Measurements from ENCODE around the gene BHMT2. TPM values are rescaled to one million over a fixed set of nuclear protein-coding genes. Genes with fewer than 3 reads are reported as not detected.

BHMT2 gene
- total and polyA plus RNA-seq, 2 experiments from 2014 or later: 1.7 to 1.9 TPM

- Histone ChIP-seq H3K4me2 (no peak overlapping the region), H3K4me3 (no peak overlapping the region), H3K79me2 (replicated peaks; ENCODE audit: insufficient read depth) (no peaks in the 10 kb centered on the region), H3K36me3 (ENCODE audit: insufficient read depth) (peaks cover under 1% of the 10 kb centered on the region; the same call in 1 of the 2 replicates), H4K20me1 (replicated peaks; ENCODE audit: insufficient read depth) (no peaks in the 10 kb centered on the region), H3K27me3 (ENCODE audit: insufficient read depth) (peaks cover 22% of the 10 kb centered on the region), H3F3A (replicated peaks; ENCODE audit: low read depth) (no peaks in the 10 kb centered on the region), H3K4me1 (ENCODE audit: insufficient read depth) (peaks cover 3% of the 10 kb centered on the region; the same call in 1 of the 2 replicates), H2AFZ (peak overlapping the region; percentile 74), H3K27ac (ENCODE audit: low read depth) (no peak overlapping the region), H3K9me2 (ENCODE audit: insufficient read depth) (no peaks in the 10 kb centered on the region)
- Mint-ChIP-seq H3K36me3 (ENCODE audit: low read depth) (no peaks in the 10 kb centered on the region), H3K9me3 (peaks cover 4% of the 10 kb centered on the region; the same call in 2 of the 3 replicates), H3K4me3 (no peak overlapping the region), H3K4me1 (no peaks in the 10 kb centered on the region; the same call in 2 of the 3 replicates), H3K27me3 (ENCODE audit: insufficient read depth, low read depth, poor library complexity) (peaks cover 17% of the 10 kb centered on the region), H3K27ac (no peak overlapping the region)
- ATAC-seq (no peak), DNase-seq (ENCODE audit: low spot score) (no peak)
- TF ChIP-seq CTCF (conservative IDR thresholded peaks at IDR 0.05; ENCODE audit: low read depth in 2 of 2): no peak
- TF ChIP-seq CREB1 (CRISPR knock-in tag; IDR thresholded peaks at IDR 0.05; ENCODE audit: low read depth): no peak
- TF ChIP-seq ETS1 (IDR thresholded peaks at IDR 0.05): no peak
- TF ChIP-seq EZH2phosphoT487 (IDR thresholded peaks at IDR 0.05; ENCODE audit: unreplicated experiment): no peak
- TF ChIP-seq, protein P1, sequence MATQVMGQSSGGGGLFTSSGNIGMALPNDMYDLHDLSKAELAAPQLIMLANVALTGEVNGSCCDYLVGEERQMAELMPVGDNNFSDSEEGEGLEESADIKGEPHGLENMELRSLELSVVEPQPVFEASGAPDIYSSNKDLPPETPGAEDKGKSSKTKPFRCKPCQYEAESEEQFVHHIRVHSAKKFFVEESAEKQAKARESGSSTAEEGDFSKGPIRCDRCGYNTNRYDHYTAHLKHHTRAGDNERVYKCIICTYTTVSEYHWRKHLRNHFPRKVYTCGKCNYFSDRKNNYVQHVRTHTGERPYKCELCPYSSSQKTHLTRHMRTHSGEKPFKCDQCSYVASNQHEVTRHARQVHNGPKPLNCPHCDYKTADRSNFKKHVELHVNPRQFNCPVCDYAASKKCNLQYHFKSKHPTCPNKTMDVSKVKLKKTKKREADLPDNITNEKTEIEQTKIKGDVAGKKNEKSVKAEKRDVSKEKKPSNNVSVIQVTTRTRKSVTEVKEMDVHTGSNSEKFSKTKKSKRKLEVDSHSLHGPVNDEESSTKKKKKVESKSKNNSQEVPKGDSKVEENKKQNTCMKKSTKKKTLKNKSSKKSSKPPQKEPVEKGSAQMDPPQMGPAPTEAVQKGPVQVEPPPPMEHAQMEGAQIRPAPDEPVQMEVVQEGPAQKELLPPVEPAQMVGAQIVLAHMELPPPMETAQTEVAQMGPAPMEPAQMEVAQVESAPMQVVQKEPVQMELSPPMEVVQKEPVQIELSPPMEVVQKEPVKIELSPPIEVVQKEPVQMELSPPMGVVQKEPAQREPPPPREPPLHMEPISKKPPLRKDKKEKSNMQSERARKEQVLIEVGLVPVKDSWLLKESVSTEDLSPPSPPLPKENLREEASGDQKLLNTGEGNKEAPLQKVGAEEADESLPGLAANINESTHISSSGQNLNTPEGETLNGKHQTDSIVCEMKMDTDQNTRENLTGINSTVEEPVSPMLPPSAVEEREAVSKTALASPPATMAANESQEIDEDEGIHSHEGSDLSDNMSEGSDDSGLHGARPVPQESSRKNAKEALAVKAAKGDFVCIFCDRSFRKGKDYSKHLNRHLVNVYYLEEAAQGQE (IDR thresholded peaks at IDR 0.05; ENCODE audit: unreplicated experiment): no peak
- no peak for TF ChIP-seq ZNF331 (CRISPR knock-in tag; IDR thresholded peaks at IDR 0.05; ENCODE audit: low read depth)
- no peak for TF ChIP-seq EZH2 (IDR thresholded peaks at IDR 0.05; ENCODE audit: low read depth, unreplicated experiment)
- TF ChIP-seq NANOG (IDR thresholded peaks at IDR 0.05; ENCODE audit: borderline replicate concordance): no peak
- TF ChIP-seq ZNF114 (CRISPR knock-in tag; IDR thresholded peaks at IDR 0.05): no peak
- TF ChIP-seq, protein P2, sequence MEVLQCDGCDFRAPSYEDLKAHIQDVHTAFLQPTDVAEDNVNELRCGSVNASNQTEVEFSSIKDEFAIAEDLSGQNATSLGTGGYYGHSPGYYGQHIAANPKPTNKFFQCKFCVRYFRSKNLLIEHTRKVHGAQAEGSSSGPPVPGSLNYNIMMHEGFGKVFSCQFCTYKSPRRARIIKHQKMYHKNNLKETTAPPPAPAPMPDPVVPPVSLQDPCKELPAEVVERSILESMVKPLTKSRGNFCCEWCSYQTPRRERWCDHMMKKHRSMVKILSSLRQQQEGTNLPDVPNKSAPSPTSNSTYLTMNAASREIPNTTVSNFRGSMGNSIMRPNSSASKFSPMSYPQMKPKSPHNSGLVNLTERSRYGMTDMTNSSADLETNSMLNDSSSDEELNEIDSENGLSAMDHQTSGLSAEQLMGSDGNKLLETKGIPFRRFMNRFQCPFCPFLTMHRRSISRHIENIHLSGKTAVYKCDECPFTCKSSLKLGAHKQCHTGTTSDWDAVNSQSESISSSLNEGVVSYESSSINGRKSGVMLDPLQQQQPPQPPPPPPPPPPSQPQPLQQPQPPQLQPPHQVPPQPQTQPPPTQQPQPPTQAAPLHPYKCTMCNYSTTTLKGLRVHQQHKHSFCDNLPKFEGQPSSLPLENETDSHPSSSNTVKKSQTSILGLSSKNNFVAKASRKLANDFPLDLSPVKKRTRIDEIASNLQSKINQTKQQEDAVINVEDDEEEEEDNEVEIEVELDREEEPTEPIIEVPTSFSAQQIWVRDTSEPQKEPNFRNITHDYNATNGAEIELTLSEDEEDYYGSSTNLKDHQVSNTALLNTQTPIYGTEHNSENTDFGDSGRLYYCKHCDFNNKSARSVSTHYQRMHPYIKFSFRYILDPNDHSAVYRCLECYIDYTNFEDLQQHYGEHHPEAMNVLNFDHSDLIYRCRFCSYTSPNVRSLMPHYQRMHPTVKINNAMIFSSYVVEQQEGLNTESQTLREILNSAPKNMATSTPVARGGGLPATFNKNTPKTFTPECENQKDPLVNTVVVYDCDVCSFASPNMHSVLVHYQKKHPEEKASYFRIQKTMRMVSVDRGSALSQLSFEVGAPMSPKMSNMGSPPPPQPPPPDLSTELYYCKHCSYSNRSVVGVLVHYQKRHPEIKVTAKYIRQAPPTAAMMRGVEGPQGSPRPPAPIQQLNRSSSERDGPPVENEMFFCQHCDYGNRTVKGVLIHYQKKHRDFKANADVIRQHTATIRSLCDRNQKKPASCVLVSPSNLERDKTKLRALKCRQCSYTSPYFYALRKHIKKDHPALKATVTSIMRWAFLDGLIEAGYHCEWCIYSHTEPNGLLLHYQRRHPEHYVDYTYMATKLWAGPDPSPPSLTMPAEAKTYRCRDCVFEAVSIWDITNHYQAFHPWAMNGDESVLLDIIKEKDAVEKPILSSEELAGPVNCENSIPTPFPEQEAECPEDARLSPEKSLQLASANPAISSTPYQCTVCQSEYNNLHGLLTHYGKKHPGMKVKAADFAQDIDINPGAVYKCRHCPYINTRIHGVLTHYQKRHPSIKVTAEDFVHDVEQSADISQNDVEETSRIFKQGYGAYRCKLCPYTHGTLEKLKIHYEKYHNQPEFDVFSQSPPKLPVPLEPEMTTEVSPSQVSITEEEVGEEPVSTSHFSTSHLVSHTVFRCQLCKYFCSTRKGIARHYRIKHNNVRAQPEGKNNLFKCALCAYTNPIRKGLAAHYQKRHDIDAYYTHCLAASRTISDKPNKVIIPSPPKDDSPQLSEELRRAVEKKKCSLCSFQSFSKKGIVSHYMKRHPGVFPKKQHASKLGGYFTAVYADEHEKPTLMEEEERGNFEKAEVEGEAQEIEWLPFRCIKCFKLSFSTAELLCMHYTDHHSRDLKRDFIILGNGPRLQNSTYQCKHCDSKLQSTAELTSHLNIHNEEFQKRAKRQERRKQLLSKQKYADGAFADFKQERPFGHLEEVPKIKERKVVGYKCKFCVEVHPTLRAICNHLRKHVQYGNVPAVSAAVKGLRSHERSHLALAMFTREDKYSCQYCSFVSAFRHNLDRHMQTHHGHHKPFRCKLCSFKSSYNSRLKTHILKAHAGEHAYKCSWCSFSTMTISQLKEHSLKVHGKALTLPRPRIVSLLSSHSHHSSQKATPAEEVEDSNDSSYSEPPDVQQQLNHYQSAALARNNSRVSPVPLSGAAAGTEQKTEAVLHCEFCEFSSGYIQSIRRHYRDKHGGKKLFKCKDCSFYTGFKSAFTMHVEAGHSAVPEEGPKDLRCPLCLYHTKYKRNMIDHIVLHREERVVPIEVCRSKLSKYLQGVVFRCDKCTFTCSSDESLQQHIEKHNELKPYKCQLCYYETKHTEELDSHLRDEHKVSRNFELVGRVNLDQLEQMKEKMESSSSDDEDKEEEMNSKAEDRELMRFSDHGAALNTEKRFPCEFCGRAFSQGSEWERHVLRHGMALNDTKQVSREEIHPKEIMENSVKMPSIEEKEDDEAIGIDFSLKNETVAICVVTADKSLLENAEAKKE (CRISPR knock-in tag; IDR thresholded peaks at IDR 0.05): no peak
- TF ChIP-seq STAT1 (IDR thresholded peaks at IDR 0.05; ENCODE audit: unreplicated experiment): no peak
- no peak for TF ChIP-seq JUNB (IDR thresholded peaks at IDR 0.05; ENCODE audit: unreplicated experiment)
- no peak for TF ChIP-seq POLR2AphosphoS5 (IDR thresholded peaks at IDR 0.05; ENCODE audit: low read depth)
Observed at GRCh38 chr5:79107020-79107796, 37.6 kb downstream of the BHMT2 start.
